B cell (primary cell): ENCODE data around the gene LMNTD2.

ENCODE experiments used
- EZH2 ChIP-seq: IDR thresholded peaks from 2 replicates; pipeline ENCODE4 v1.6.1; 2012; ENCODE audit warnings: borderline replicate concordance, low read depth, mild to moderate bottlenecking, moderate library complexity, low read length; ENCODE audit not compliant: insufficient read depth, poor library complexity, severe bottlenecking
- TF ChIP-seq, protein P1 (sequence below): fragments of 200-600 bp; IDR thresholded peaks from one replicate; pipeline ENCODE4 v1.8.0; 2022; ENCODE audit warnings: antibody characterized with exemption, mild to moderate bottlenecking

DNA sequence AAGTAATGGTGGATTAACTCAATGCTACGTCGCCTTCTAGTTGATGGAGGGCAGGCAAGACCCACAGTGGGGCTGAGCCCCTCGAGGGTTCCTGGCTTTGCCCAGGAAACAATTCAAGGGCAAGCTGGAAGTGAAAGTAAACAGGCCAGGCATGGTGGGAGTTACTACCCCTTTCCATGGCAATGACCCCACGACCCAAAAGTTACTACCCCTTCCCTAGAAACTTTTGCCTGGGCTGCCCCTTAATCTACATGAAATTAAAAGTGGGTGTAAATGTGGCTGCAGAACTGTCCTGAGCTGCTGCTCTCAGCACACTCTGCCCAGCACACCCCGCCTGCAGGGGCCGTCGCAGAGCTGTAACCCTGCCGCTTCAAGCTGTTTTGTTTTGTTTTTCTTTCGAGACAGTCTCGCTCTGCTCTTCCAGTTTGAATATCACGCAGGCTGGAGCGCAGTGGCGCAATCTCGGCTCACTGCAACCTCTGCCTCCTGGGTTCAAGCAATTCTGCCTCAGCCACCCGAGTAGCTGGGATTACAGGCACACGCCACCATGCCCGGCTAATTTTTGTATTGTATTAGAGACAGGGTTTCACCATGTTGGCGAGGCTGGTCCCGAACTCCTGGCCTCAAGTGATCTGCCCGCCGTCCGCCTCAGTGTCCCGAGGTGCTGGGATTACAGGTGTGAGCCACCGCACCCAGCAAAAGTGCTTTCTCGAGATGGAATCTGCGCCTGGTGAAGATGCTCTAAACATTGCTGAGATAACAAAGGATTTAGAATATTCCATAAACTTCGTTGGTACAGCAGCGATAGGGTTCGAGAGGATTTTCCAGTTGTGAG lies 47.6 kb downstream of the LMNTD2 start:
- no peak for TF ChIP-seq EZH2
- TF ChIP-seq, protein P1, sequence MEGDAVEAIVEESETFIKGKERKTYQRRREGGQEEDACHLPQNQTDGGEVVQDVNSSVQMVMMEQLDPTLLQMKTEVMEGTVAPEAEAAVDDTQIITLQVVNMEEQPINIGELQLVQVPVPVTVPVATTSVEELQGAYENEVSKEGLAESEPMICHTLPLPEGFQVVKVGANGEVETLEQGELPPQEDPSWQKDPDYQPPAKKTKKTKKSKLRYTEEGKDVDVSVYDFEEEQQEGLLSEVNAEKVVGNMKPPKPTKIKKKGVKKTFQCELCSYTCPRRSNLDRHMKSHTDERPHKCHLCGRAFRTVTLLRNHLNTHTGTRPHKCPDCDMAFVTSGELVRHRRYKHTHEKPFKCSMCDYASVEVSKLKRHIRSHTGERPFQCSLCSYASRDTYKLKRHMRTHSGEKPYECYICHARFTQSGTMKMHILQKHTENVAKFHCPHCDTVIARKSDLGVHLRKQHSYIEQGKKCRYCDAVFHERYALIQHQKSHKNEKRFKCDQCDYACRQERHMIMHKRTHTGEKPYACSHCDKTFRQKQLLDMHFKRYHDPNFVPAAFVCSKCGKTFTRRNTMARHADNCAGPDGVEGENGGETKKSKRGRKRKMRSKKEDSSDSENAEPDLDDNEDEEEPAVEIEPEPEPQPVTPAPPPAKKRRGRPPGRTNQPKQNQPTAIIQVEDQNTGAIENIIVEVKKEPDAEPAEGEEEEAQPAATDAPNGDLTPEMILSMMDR, result no peak
